Kidney (tissue), 22 donors: ENCODE results near the gene GABRB1. TPM values are rescaled to one million over a fixed set of nuclear protein-coding genes. Genes with fewer than 3 reads are reported as not detected.

Experiments used
- DNase-seq, 5 donors: peaks; one replicate each; pipeline ENCODE4 v3.0.0-alpha.2; 2013 to 2020
- FAIRE-seq: peaks from 2 replicates; lab custom pipeline; 2012; peaks lifted over from hg19 to GRCh38; lab: Jason Lieb, UNC
- H3K27ac ChIP-seq, 2 donors: one replicate each; pipeline ENCODE4 v1.7.0; 2013; ENCODE audit warnings: low read depth in 2 of 2, low read length in 2 of 2, inconsistent platforms in 1 of 2
- H3K27me3 ChIP-seq: one replicate; pipeline ENCODE4 v1.7.1; 2013; ENCODE audit warnings: low read length, inconsistent platforms; ENCODE audit not compliant: control insufficient read depth, insufficient read depth
- H3K36me3 ChIP-seq, 3 donors: one replicate each; pipeline versions ENCODE4 v1.7.0 to v1.7.1; 2013; ENCODE audit warnings: low read length in 3 of 3, control low read depth in 1 of 3, inconsistent platforms in 1 of 3; ENCODE audit not compliant: insufficient read depth in 3 of 3, control insufficient read depth in 2 of 3
- H3K4me1 ChIP-seq, 3 donors: one replicate each; pipeline versions ENCODE4 v1.7.0 to v1.7.1; 2013; ENCODE audit warnings: low read length in 3 of 3, inconsistent platforms in 1 of 3, low read depth in 1 of 3; ENCODE audit not compliant: control insufficient read depth in 2 of 3, insufficient read depth in 2 of 3
- H3K4me3 ChIP-seq, 3 donors: one replicate each; pipeline versions ENCODE4 v1.7.0 to v1.8.1; 2013; ENCODE audit warnings: low read length in 3 of 3, control low read depth in 1 of 3, inconsistent platforms in 1 of 3
- H3K9ac ChIP-seq, 3 donors: one replicate each; pipeline versions ENCODE4 v1.7.0 to v1.7.1; 2013; ENCODE audit warnings: low read length in 3 of 3, control low read depth in 1 of 3, inconsistent platforms in 1 of 3
- H3K9me3 ChIP-seq, 3 donors: one replicate each; pipeline versions ENCODE4 v1.7.0 to v1.7.1; 2013; ENCODE audit warnings: low read length in 3 of 3, control low read depth in 1 of 3, inconsistent platforms in 1 of 3; ENCODE audit not compliant: control insufficient read depth in 2 of 3, insufficient read depth in 1 of 3
- CTCF ChIP-seq: IDR thresholded peaks from 3 replicates; pipeline ENCODE4 v1.5.1; 2012; ENCODE audit warnings: mild to moderate bottlenecking, moderate library complexity, borderline replicate concordance; ENCODE audit not compliant: insufficient read depth; ENCODE audit errors: extremely low read depth
- intact Hi-C: fragments of 100-400 bp; cut with DNase I; formaldehyde crosslinking; loops from one replicate; pipeline ENCODE4 v1.11.1; 2022
- long read RNA-seq, 10 donors: library from polyadenylated mRNA in 1 of 10; unstranded in 1 of 10; transcript quantifications; one replicate each; pipeline ENCODE4 v2.0.0 and lab custom pipeline, GENCODE V29; 2021 to 2026
- polyA plus RNA-seq: library from polyadenylated mRNA; stranded (reverse); fragments of 350-450 nt; fragmentation: Illumina TruSeq; extraction: RNeasy Lipid Tissue Mini Kit (QIAGEN cat#74804); gene quantifications from one replicate; pipeline ENCODE4 v1.2.3, GENCODE V29; 2014; ENCODE audit warnings: low read depth, low replicate concordance; ENCODE audit not compliant: insufficient read depth
- total RNA-seq: library from RNA; stranded (reverse); fragmentation: NEBNext Ultra II Directional; extraction: Animal tissue kit (Norgen Biotek cat#: 25700); gene quantifications from one replicate; pipeline ENCODE4 v1.2.1, GENCODE V29; 2021
- donor health status: control.
- donor health status: control.
- donor health status: control.
- donor health status: control.
- donor health status: control.
- donor health status: DM: yes; HTN: yes; CAD: no.
- donor health status: Normal renal cell carcinoma (clear cell type).

GABRB1 gene
- total RNA-seq (0.79 TPM), polyA plus RNA-seq (0.82 TPM)
- long read RNA-seq, donor 1: 0 reads
- long read RNA-seq, donor 2: 0 reads
- long read RNA-seq, donor 3: 0 reads
- long read RNA-seq, donor 4: 0 reads
- long read RNA-seq, donor 5: 0 reads
- long read RNA-seq, donor 6: 0 reads
- long read RNA-seq, donor 7: 0 reads
- long read RNA-seq, donor 8: 0 reads
- long read RNA-seq, donor 9: 0 reads
- long read RNA-seq, donor 10: 0 reads

DNA sequence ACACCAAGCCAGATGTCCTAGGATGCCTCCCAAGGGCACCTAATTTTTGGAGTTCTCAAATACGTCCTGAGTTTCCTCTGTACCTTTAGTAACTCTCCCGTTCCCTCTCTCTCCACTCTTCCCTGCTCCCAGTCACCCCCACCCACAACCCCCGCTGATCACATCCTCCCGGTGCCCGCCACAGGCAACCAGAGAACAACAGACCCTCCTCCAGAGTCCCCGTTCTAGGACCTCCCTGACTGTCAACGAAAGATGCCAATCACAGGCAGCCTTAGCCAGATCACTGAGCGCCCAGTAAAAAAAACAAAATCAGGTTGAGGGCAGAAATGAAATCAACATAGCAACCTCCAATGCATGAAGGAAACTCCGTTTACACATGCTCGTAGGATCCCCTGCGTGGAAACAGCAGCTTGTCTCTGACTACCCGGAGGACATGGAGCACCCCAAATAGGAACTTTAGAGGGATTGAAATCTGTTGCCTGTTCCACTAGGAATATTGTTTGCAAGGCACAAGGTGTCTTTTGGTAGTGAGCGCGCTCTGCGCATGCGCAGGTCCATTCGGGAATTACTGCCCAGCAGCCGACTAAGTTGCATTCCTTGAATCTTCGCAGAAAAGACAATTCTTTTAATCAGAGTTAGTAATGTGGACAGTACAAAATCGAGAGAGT lies at the start of gene GABRB1:
TSS of gene GABRB1 (plus strand) at position 557 of the 668 bp plus-strand sequence.
- FAIRE-seq (no peak), DNase-seq (peak; percentile 75 to 89 (median 80))
- no peaks in the 10 kb centered on the region for H3K27me3 ChIP-seq
- no peaks in the 10 kb centered on the region for H3K36me3 ChIP-seq
- H3K4me3 ChIP-seq: peak within 1 kb of the TSS; percentile 52 to 85 (median 62)
- H3K9ac ChIP-seq: peak within 1 kb of the TSS; percentile 3 to 35 (median 24)
- no peaks in the 10 kb centered on the region for H3K9me3 ChIP-seq
- no peak within 1 kb of the TSS for H3K27ac ChIP-seq
- intact Hi-C loops: no loop called here
- peaks cover 0 to 7% (median 0%) of the 10 kb centered on the region in 3 donors for H3K4me1 ChIP-seq
- TF ChIP-seq CTCF: no peak

GRCh38 chr4:46984781-46985180 lies 46.6 kb upstream of the GABRB1 start:
- intact Hi-C loops: no loop called here
- Histone ChIP-seq H3K36me3 (no peaks in the 10 kb centered on the region), H3K27me3 (no peaks in the 10 kb centered on the region), H3K9ac (no peak overlapping the region), H3K27ac (no peak overlapping the region), H3K9me3 (peaks cover 0 to under 1% (median 0%) of the 10 kb centered on the region in 3 donors), H3K4me1 (no peaks in the 10 kb centered on the region), H3K4me3 (no peak overlapping the region)
- TF ChIP-seq CTCF: no peak
- DNase-seq: no peak
- FAIRE-seq: no peak

- no peak for DNase-seq
- FAIRE-seq: no peak
- no peaks in the 10 kb centered on the region for H3K4me1 ChIP-seq
Measured at GRCh38 chr4:46986922-46987638, 44.3 kb upstream of the GABRB1 start.

More at GRCh38 chr4:46986922-46987638, 44.3 kb upstream of the GABRB1 start:
- Histone ChIP-seq H3K4me3 (no peak overlapping the region), H3K27me3 (peaks cover 5% of the 10 kb centered on the region), H3K36me3 (no peaks in the 10 kb centered on the region), H3K9me3 (no peaks in the 10 kb centered on the region), H3K27ac (no peak overlapping the region), H3K9ac (no peak overlapping the region)
- no peak for TF ChIP-seq CTCF
- intact Hi-C loops: no loop called here
